Stomach (tissue), 4 donors: ENCODE data around the gene CCDC149.

Source experiments
- EP300 ChIP-seq: sonication (generic); formaldehyde crosslinking; IDR thresholded peaks from one replicate; pipeline ENCODE4 v1.6.1; 2017; ENCODE audit warnings: antibody characterized with exemption
- POLR2A ChIP-seq, 4 donors: fragments of 450-650 bp; IDR thresholded peaks; one replicate each; pipeline ENCODE4 v1.6.1; 2016; ENCODE audit warnings: antibody characterized with exemption in 4 of 4, control low read depth in 2 of 4, mild to moderate bottlenecking in 1 of 4, moderate library complexity in 1 of 4
- TF ChIP-seq, protein P1 (sequence below), 7 experiments: fragments of 450-650 bp in 4 of 7; fragments of 200-600 bp in 3 of 7; sonication (generic) in 3 of 7; IDR thresholded peaks; one replicate each; pipeline ENCODE4 v1.5.1; 2016 to 2019; ENCODE audit warnings: antibody characterized with exemption in 7 of 7, control low read depth in 2 of 7, mild to moderate bottlenecking in 1 of 7

GRCh38 chr4:24867766-24868296 lies 45.0 kb downstream of the CCDC149 start:
- TF ChIP-seq, protein P1, sequence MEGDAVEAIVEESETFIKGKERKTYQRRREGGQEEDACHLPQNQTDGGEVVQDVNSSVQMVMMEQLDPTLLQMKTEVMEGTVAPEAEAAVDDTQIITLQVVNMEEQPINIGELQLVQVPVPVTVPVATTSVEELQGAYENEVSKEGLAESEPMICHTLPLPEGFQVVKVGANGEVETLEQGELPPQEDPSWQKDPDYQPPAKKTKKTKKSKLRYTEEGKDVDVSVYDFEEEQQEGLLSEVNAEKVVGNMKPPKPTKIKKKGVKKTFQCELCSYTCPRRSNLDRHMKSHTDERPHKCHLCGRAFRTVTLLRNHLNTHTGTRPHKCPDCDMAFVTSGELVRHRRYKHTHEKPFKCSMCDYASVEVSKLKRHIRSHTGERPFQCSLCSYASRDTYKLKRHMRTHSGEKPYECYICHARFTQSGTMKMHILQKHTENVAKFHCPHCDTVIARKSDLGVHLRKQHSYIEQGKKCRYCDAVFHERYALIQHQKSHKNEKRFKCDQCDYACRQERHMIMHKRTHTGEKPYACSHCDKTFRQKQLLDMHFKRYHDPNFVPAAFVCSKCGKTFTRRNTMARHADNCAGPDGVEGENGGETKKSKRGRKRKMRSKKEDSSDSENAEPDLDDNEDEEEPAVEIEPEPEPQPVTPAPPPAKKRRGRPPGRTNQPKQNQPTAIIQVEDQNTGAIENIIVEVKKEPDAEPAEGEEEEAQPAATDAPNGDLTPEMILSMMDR (IDR thresholded peaks at IDR 0.05) = no peak
- TF ChIP-seq POLR2A (IDR thresholded peaks at IDR 0.05) (no peak), EP300 (no peak)
